Thoracic aorta (tissue), 2 donors: ENCODE data around the gene GAB2. TPM values are rescaled to one million over a fixed set of nuclear protein-coding genes. Genes with fewer than 3 reads are reported as not detected.

Experiments used
- ATAC-seq: fragments of 150-250 bp; one replicate; pipeline ENCODE4 v1.8.0; 2017; ENCODE audit warnings: low read depth; ENCODE audit not compliant: insufficient number of reproducible peaks, low FRiP score
- DNase-seq: peaks from one replicate; pipeline ENCODE4 v3.0.0-alpha.2; 2020; ENCODE audit warnings: low spot score
- H3K27ac ChIP-seq, 2 donors: fragments of 200-600 bp; sonication (generic); 1 replicate in 1 of 2; 2 replicates in 1 of 2; pipeline ENCODE4 v1.5.1; 2016; ENCODE audit warnings: mild to moderate bottlenecking in 2 of 2, moderate library complexity in 2 of 2
- H3K27me3 ChIP-seq: fragments of 200-600 bp; sonication (generic); replicated peaks from 2 replicates; pipeline ENCODE4 v1.6.0; 2016; ENCODE audit warnings: mild to moderate bottlenecking; ENCODE audit not compliant: insufficient read depth
- H3K36me3 ChIP-seq: fragments of 200-600 bp; sonication (generic); one replicate; pipeline ENCODE4 v1.5.1; 2016
- H3K4me1 ChIP-seq, 2 donors: fragments of 200-600 bp; sonication (generic); 1 replicate in 1 of 2; 2 replicates in 1 of 2; pipeline versions ENCODE4 v1.5.1 to v1.6.0; 2016; ENCODE audit warnings: low read depth in 2 of 2, mild to moderate bottlenecking in 1 of 2; ENCODE audit not compliant: control insufficient read depth in 1 of 2
- H3K4me3 ChIP-seq: fragments of 200-600 bp; sonication (generic); 2 replicates; pipeline ENCODE4 v1.5.1; 2016; ENCODE audit warnings: mild to moderate bottlenecking
- H3K9me3 ChIP-seq: fragments of 200-600 bp; sonication (generic); 2 replicates; pipeline ENCODE4 v1.5.1; 2016
- total RNA-seq, 2 donors: library from RNA; depleted of rRNA; stranded (reverse); fragments of >200 nt; gene quantifications; one replicate each; pipeline versions ENCODE4 v1.1.0 to v1.2.3, GENCODE V29; 2016
- TF ChIP-seq, protein P1 (sequence below): fragments of 200-600 bp; sonication (generic); IDR thresholded peaks from one replicate; pipeline ENCODE4 v1.5.1; 2019; ENCODE audit warnings: antibody characterized with exemption

The GAB2 gene
- total RNA-seq, 2 donors from 2014 or later: 65.4 to 91.5 TPM

DNA sequence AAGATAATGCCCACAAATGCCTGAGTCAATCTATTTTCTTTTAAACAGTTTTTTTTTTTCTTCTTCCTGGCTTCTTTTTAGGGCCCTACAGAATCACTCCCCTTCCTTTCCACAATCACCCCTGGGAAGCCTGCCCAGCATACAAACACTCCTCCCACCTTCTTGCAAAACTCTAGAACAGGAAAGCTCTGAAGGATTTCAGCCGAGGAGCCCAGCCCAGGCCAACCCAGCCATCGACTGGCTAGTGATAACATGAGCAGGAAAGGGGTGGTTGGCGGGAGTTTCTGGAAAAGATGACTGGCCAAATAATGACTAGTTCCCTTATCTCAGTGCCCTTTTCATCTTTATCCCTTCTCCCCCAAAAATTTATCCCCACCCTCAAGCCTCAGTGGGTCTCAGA, 160.7 kb downstream of the GAB2 start:
- H3K27me3 ChIP-seq: no peaks in the 10 kb centered on the region
- ATAC-seq: peak; percentile 94
- no peaks in the 10 kb centered on the region for H3K9me3 ChIP-seq
- peak overlapping the region; percentile 64 to 72 for H3K27ac ChIP-seq
- peaks cover 27 to 63% of the 10 kb centered on the region in 2 donors for H3K4me1 ChIP-seq
- DNase-seq: peak; percentile 66
- no peak overlapping the region for H3K4me3 ChIP-seq
- TF ChIP-seq, protein P1, sequence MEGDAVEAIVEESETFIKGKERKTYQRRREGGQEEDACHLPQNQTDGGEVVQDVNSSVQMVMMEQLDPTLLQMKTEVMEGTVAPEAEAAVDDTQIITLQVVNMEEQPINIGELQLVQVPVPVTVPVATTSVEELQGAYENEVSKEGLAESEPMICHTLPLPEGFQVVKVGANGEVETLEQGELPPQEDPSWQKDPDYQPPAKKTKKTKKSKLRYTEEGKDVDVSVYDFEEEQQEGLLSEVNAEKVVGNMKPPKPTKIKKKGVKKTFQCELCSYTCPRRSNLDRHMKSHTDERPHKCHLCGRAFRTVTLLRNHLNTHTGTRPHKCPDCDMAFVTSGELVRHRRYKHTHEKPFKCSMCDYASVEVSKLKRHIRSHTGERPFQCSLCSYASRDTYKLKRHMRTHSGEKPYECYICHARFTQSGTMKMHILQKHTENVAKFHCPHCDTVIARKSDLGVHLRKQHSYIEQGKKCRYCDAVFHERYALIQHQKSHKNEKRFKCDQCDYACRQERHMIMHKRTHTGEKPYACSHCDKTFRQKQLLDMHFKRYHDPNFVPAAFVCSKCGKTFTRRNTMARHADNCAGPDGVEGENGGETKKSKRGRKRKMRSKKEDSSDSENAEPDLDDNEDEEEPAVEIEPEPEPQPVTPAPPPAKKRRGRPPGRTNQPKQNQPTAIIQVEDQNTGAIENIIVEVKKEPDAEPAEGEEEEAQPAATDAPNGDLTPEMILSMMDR: no peak
- H3K36me3 ChIP-seq: no peaks in the 10 kb centered on the region

GRCh38 chr11:78255919-78256318, 161.7 kb downstream of the GAB2 start:
- ATAC-seq (no peak), DNase-seq (no peak)
- H3K36me3 ChIP-seq: no peaks in the 10 kb centered on the region
- no peaks in the 10 kb centered on the region for H3K27me3 ChIP-seq
- no peak overlapping the region for H3K4me3 ChIP-seq
- TF ChIP-seq, protein P1: no peak
- no peaks in the 10 kb centered on the region for H3K9me3 ChIP-seq
- peaks cover 31 to 63% of the 10 kb centered on the region in 2 donors for H3K4me1 ChIP-seq
- peak overlapping the region; percentile 64 to 72 for H3K27ac ChIP-seq

- H3K27ac ChIP-seq: peak overlapping the region in 1 of 2 donors; percentile 64
- H3K4me3 ChIP-seq: no peak overlapping the region
- peaks cover 2% of the 10 kb centered on the region for H3K36me3 ChIP-seq
- ATAC-seq (no peak), DNase-seq (no peak)
- no peaks in the 10 kb centered on the region for H3K27me3 ChIP-seq
- H3K4me1 ChIP-seq: peaks cover 40 to 74% of the 10 kb centered on the region in 2 donors
- H3K9me3 ChIP-seq: no peaks in the 10 kb centered on the region
- TF ChIP-seq, protein P1: no peak
These were observed 163.4 kb downstream of the GAB2 start for GRCh38 chr11:78254268-78254667.

- H3K27ac ChIP-seq: no peak overlapping the region
- H3K9me3 ChIP-seq: no peaks in the 10 kb centered on the region
- no peak for DNase-seq
- TF ChIP-seq, protein P1: no peak
- H3K36me3 ChIP-seq: peaks cover 5% of the 10 kb centered on the region
- ATAC-seq: no peak
- no peaks in the 10 kb centered on the region for H3K27me3 ChIP-seq
- H3K4me1 ChIP-seq: peaks cover 40 to 74% of the 10 kb centered on the region in 2 donors
- H3K4me3 ChIP-seq: no peak overlapping the region
These were observed 163.8 kb downstream of the GAB2 start for GRCh38 chr11:78253797-78254196.

DNA sequence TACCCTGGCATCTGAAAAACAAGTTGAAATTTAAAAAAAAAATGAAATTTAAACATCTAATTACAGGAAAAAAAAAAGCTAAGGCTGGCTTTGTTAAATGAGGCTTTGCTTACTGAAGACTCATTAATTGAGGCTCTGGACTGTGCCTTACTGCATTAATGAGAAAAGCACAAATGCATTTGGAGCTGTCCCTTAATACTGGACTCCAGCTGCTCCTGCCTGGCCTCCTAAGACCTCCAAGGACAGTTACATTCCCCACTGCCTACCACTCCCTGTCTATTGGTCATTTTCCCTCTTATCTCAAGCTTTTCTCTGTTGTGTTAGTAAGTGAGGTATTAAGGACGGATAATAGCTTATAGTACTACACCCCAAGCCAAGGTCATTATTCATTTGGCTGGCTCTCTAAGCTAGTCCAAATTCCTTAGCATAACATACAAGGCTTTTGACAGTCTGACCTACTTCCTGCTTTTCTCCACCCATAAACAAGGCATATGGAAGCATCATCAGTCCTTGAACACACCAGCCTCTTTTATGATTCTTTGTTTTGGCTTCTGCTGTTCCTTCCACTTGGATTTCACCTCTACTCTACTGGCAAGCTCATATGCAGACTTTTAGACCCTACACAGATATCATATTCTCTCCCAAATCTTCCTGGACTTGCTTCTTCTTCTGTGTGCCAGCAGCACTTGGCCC, 166.4 kb downstream of the GAB2 start:
- ATAC-seq: peak; percentile 51
- peak overlapping the region; percentile 59 to 66 for H3K27ac ChIP-seq

More for the DNA sequence above, 166.4 kb downstream of the GAB2 start:
- H3K4me3 ChIP-seq: no peak overlapping the region
- H3K4me1 ChIP-seq: peaks cover 28 to 59% of the 10 kb centered on the region in 2 donors
- TF ChIP-seq, protein P1: no peak
- peaks cover 5% of the 10 kb centered on the region for H3K36me3 ChIP-seq
- no peak for DNase-seq
- no peaks in the 10 kb centered on the region for H3K9me3 ChIP-seq
- no peaks in the 10 kb centered on the region for H3K27me3 ChIP-seq
